Measurements from ENCODE around the gene CDK2AP2. TPM values are rescaled to one million over a fixed set of nuclear protein-coding genes. Genes with fewer than 3 reads are reported as not detected.

The CDK2AP2 gene
- total RNA-seq, 1 donor from 2014 or later = 19.0 TPM

DNA sequence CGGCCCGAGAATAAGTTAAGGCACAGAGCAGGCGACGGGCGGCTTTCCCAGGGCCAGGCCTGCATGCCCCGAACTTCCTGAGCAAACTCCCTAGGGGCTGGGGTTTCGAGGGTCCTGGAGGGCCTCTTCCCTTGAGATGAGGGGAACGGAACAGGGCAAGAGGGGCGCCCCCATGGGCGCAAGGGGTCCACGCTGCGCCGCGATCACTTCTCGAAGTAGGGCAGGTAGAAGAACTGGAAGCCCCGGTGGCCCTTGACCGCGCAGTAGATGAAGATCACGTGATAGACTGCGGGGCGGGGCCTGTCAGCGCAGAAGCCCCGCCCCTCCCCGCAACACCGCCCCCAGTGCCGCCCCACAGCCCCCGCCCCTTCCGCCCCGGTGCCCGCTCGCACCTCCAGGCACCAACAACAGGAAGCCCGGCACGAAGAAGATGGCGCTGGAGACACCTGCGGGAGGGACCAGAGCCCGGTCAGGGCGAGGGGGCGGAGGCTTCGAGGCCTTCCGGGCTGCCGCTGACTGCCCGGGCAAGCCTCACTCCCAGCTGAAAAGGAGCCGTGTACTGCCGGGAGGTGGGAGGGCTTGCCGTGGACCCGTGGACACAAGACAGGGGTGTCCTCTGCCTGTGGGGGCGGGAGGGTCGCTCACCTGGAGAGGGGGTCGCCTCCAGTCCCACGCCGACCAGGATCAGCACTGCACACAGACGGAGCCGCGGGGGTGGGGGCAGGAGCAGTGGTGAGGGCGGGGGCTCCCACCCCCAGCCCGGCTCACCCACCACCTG is 43.4 kb downstream of the CDK2AP2 start:
- Histone ChIP-seq H3K36me3 (ENCODE audit: control insufficient read depth, insufficient read depth, low read length) (peaks cover 7% of the 10 kb centered on the region), H3K4me3 (ENCODE audit: low read depth, low read length) (peak overlapping the region; percentile 62), H3K27me3 (ENCODE audit: control insufficient read depth, insufficient read depth, low read length) (no peaks in the 10 kb centered on the region)
- FAIRE-seq = no peak
- TF ChIP-seq, protein P1, sequence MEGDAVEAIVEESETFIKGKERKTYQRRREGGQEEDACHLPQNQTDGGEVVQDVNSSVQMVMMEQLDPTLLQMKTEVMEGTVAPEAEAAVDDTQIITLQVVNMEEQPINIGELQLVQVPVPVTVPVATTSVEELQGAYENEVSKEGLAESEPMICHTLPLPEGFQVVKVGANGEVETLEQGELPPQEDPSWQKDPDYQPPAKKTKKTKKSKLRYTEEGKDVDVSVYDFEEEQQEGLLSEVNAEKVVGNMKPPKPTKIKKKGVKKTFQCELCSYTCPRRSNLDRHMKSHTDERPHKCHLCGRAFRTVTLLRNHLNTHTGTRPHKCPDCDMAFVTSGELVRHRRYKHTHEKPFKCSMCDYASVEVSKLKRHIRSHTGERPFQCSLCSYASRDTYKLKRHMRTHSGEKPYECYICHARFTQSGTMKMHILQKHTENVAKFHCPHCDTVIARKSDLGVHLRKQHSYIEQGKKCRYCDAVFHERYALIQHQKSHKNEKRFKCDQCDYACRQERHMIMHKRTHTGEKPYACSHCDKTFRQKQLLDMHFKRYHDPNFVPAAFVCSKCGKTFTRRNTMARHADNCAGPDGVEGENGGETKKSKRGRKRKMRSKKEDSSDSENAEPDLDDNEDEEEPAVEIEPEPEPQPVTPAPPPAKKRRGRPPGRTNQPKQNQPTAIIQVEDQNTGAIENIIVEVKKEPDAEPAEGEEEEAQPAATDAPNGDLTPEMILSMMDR (IDR thresholded peaks at IDR 0.05; ENCODE audit: insufficient read depth, low read length, severe bottlenecking) = no peak
- DNase-seq (ENCODE audit: low read depth) = peak; percentile 83

GRCh38 chr11:67463680-67464410 is 44.1 kb downstream of the CDK2AP2 start:
- DNase-seq (ENCODE audit: low read depth) = peak; percentile 60
- TF ChIP-seq, protein P1 (IDR thresholded peaks at IDR 0.05; ENCODE audit: insufficient read depth, low read length, severe bottlenecking) = no peak
- Histone ChIP-seq H3K36me3 (ENCODE audit: control insufficient read depth, insufficient read depth, low read length) (peaks cover 7% of the 10 kb centered on the region), H3K4me3 (ENCODE audit: low read depth, low read length) (no peak overlapping the region), H3K27me3 (ENCODE audit: control insufficient read depth, insufficient read depth, low read length) (no peaks in the 10 kb centered on the region)
- FAIRE-seq = no peak

DNA sequence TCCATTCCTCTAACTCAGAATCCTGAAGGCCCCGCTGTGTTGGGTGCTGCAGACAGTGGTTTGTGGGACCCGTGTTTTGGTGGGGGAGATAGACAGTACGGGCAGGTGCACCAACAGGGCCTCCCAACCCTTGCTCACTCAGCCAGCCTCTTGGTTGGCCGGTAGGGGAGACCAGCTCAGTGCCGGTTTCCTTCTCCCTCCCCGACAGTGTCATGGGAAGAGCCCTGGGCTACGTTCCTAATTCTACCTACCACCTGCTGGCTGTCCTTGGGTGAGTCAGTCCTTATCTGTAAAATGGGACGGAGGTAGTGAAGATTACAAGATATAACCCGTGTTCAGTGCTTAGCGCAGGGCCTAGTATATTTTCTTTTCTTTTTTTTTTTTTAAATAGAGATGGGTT is 44.8 kb downstream of the CDK2AP2 start:
- FAIRE-seq = no peak
- Histone ChIP-seq H3K36me3 (ENCODE audit: control insufficient read depth, insufficient read depth, low read length) (peaks cover 7% of the 10 kb centered on the region), H3K4me3 (ENCODE audit: low read depth, low read length) (no peak overlapping the region), H3K27me3 (ENCODE audit: control insufficient read depth, insufficient read depth, low read length) (no peaks in the 10 kb centered on the region)
- TF ChIP-seq, protein P1 (IDR thresholded peaks at IDR 0.05; ENCODE audit: insufficient read depth, low read length, severe bottlenecking) = no peak
- no peak for DNase-seq (ENCODE audit: low read depth)

GRCh38 chr11:67458266-67458665 is 49.7 kb downstream of the CDK2AP2 start:
- TF ChIP-seq, protein P1 (IDR thresholded peaks at IDR 0.05; ENCODE audit: insufficient read depth, low read length, severe bottlenecking) = no peak
- FAIRE-seq (no peak), DNase-seq (ENCODE audit: low read depth) (no peak)
- Histone ChIP-seq H3K4me3 (ENCODE audit: low read depth, low read length) (no peak overlapping the region), H3K36me3 (ENCODE audit: control insufficient read depth, insufficient read depth, low read length) (no peaks in the 10 kb centered on the region), H3K27me3 (ENCODE audit: control insufficient read depth, insufficient read depth, low read length) (no peaks in the 10 kb centered on the region)

DNA sequence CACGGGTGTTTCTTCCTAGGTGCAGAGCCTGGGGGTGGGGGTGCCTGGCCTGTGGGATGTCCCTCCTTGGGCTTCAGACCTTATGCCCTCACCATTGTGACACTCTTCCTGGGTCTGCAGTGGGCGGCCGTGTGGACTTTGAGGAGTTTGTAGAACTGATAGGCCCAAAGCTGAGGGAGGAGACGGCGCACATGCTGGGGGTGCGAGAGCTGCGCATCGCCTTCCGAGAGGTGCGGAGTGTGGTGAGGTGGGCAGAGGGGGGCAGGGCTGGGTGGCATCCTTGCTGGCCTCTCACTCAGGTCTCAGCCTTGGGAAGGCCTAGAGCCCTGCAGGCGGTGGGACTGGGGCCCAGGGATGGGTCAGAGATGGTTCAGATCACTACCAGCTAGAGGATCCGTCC is 50.5 kb downstream of the CDK2AP2 start:
- Histone ChIP-seq H3K36me3 (ENCODE audit: control insufficient read depth, insufficient read depth, low read length) (no peaks in the 10 kb centered on the region), H3K27me3 (ENCODE audit: control insufficient read depth, insufficient read depth, low read length) (no peaks in the 10 kb centered on the region), H3K4me3 (ENCODE audit: low read depth, low read length) (no peak overlapping the region)
- TF ChIP-seq, protein P1 (IDR thresholded peaks at IDR 0.05; ENCODE audit: insufficient read depth, low read length, severe bottlenecking) = no peak
- FAIRE-seq = no peak
- DNase-seq (ENCODE audit: low read depth) = no peak

Other genes with a start within 250 kb of the CDK2AP2 start
- gene GRK2, start 241.7 kb downstream of the CDK2AP2 start, total RNA-seq = 55.0 and 77.4 TPM in 2 replicates
- gene ANKRD13D, start 218.9 kb downstream of the CDK2AP2 start, total RNA-seq = 22.4 and 42.8 TPM in 2 replicates
- 32.0 and 35.0 TPM in 2 replicates for gene SSH3, start 204.6 kb downstream of the CDK2AP2 start, total RNA-seq
- gene POLD4, start 154.6 kb downstream of the CDK2AP2 start, total RNA-seq = 45.8 and 83.1 TPM in 2 replicates
- 1.8 and 2.3 TPM in 2 replicates for gene CLCF1, start 134.6 kb downstream of the CDK2AP2 start, total RNA-seq
- gene RAD9A, start 116.2 kb downstream of the CDK2AP2 start, total RNA-seq = 8.7 and 10.8 TPM in 2 replicates
- gene PPP1CA, start 106.3 kb downstream of the CDK2AP2 start, total RNA-seq = 209 and 225 TPM in 2 replicates
- gene TBC1D10C, start 104.1 kb downstream of the CDK2AP2 start, total RNA-seq = not detected in 2 replicates
- gene CARNS1, start 92.5 kb downstream of the CDK2AP2 start, total RNA-seq = under 0.01 TPM in 1 of 2 replicates, not detected in the other
- gene RPS6KB2, start 79.7 kb downstream of the CDK2AP2 start, total RNA-seq = 62.9 and 98.6 TPM in 2 replicates
- gene PTPRCAP, start 70.5 kb downstream of the CDK2AP2 start, total RNA-seq = 0.26 and 0.51 TPM in 2 replicates
- 105 and 133 TPM in 2 replicates for gene CORO1B, start 64.7 kb downstream of the CDK2AP2 start, total RNA-seq
- gene GPR152, start 55.4 kb downstream of the CDK2AP2 start, total RNA-seq = not detected in 2 replicates
- not detected in 2 replicates for gene CABP4, start 52.8 kb downstream of the CDK2AP2 start, total RNA-seq
- gene TMEM134, start 38.9 kb downstream of the CDK2AP2 start, total RNA-seq = 38.2 and 48.9 TPM in 2 replicates
- gene AIP, start 25.1 kb downstream of the CDK2AP2 start, total RNA-seq = 51.6 and 85.3 TPM in 2 replicates
- 17.4 and 23.7 TPM in 2 replicates for gene PITPNM1, start 2.8 kb downstream of the CDK2AP2 start, total RNA-seq
- gene CABP2, start 15.3 kb upstream of the CDK2AP2 start, total RNA-seq = not detected in 2 replicates
- gene GSTP1, start 75.7 kb upstream of the CDK2AP2 start, total RNA-seq = 1,931 and 3,840 TPM in 2 replicates
- gene NDUFV1, start 98.8 kb upstream of the CDK2AP2 start, total RNA-seq = 242 and 252 TPM in 2 replicates
- 14.2 and 22.3 TPM in 2 replicates for gene NUDT8, start 121.8 kb upstream of the CDK2AP2 start, total RNA-seq
- gene TBX10, start 131.6 kb upstream of the CDK2AP2 start, total RNA-seq = not detected in 2 replicates
- not detected in 2 replicates for gene ACY3, start 142.6 kb upstream of the CDK2AP2 start, total RNA-seq
- gene ALDH3B2, start 166.5 kb upstream of the CDK2AP2 start, total RNA-seq = 17.9 and 73.4 TPM in 2 replicates

All from bronchial epithelial cell (primary cell).